ENCODE data around the gene CA12.

Gene CA12

DNA sequence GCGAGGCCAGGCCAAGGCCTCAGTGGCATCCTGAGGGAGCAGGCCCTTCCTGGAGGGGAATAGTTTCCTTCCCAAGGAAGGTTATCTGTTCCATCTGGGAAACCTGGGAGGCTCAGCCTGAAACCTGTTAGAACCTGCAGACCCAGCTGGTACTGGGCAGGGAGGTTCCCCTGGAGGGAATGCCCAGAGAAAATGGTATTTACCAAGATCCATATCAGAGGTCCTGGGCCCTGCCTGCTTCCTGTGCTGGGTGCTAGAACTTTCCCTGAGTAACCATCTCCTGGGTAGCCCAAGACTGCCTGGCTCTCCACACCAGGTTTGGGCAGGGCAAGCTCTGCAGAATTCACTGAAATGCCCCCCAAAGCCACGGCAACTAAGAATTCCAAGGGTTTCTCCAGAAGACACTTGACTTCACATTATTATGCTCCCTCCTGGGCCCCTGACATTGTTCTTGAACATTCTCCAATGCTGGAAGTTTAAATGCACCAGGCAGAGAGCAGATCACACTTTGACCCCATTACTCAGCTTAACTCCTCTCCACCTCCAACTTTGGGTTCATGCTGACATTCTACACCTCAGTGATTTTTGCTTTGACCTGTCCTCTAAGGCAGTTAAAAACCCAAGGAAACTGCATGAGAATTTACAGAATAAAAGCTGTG, 2.0 kb downstream of the CA12 start:
- DNase-seq (ENCODE audit: insufficient read length, low spot score) = no peak
- no peak for FAIRE-seq

DNA sequence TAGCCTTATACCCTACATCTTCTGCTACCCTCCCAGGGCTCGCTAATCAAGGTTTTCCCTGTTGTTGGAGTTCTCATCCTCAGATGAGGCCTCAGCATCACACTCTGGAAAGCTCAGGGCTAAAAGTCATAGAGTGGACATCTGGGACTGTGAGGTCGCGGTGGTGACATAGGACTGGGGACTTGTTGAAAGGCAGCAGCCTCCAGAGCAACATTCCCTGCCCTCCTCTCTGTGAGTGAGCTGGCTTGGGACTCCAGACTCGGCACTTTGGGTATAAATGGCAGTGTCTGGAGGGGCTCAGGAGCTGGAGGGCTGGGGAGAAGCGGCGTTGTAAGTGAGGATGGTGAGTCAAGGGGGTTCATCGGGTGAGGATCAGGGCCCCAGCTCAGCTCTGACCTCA, 2.7 kb downstream of the CA12 start:
- FAIRE-seq (no peak), DNase-seq (ENCODE audit: insufficient read length, low spot score) (no peak)

DNA sequence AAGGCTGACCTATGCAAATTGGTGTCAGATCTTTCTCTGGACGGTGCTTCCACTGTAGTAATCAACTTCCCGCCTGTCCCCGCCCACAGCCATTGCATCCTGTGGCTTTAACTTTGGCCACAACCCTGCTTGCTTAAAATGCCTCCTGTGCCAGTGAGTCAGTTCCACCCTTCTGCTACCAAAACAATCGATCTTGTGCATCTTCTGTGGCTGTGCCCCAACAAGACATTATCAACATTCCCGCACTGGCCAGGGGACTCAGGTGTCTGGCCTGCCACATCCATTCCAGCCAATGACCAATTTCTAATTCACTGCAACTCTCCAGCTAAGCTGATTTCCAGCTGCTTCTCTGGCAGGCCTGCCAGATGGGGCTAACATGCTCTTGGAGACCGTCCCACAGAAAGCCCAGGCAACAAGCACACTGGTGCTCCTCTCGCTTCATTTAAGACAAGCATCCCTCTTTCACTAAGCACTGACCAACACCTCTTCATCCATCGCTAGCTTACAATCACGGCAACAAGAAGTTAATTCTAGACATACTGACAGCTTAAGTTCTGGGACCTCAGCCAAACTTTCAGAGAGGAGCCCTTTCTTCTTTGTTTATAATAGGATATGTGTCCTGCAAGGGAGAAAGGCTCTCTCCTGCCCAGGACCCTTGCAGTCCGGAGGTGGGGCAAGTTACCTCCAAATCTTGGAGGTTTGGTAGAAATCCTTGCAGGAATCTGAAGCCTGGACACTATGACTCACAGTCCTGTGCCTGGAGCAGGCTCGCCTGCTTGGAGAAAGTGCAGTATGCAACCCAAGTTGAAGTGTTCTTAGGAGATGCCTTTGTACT, 6.7 kb downstream of the CA12 start:
- no peak for FAIRE-seq
- no peak for DNase-seq (ENCODE audit: insufficient read length, low spot score)

DNA sequence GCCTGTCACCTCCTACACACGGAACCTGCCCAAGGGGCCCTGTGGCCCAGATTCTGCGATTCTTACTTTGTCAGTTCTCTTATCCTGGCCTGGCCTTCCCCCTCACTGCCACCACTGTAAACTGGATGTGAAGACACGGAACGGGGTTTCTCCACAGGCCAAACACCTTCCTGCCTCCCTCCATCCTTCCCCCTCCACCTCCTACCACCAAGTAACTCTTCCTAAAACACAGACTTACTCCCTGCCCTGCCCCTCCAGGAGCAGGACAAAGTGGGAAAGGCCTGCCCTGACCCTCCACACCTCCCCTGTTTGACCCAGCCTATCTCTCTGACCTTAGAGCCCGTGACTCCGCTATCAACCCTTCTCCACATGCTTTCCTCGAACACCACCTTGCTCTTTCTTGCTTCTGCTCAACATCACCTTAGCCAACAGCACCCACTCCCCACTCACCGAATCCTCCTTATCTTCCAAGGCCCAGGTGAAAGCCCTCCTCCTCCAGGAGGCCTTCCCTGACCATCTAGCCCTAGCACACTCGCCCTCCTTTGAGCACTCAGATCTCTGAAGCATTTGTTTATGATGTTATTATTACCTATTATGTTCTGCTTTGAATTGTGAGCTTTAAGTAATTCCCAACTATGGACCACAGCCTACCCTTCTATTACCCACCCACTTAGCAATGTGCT, 7.6 kb downstream of the CA12 start:
- DNase-seq (ENCODE audit: insufficient read length, low spot score) (no peak), FAIRE-seq (no peak)

DNA sequence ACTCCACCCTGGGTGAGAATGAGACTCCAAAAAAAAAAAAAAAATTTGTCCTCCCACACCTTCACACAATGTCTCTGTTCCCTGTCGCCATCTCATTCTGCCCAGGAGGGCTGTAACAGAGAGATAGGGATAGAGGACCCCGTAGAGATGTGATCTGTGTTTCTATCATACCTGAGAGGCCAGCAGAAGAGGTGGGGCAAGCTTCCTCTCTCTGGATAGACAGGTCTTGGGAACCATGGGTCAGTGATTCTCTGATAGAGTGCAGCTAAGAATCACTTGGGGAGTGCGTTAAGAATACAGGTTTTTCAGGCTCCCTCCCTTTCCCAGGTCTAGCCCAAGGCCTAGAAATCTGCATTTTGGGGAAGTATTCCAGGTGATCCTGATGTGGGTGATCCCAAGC, 8.3 kb downstream of the CA12 start:
- FAIRE-seq = no peak
- DNase-seq (ENCODE audit: insufficient read length, low spot score) = no peak

DNA sequence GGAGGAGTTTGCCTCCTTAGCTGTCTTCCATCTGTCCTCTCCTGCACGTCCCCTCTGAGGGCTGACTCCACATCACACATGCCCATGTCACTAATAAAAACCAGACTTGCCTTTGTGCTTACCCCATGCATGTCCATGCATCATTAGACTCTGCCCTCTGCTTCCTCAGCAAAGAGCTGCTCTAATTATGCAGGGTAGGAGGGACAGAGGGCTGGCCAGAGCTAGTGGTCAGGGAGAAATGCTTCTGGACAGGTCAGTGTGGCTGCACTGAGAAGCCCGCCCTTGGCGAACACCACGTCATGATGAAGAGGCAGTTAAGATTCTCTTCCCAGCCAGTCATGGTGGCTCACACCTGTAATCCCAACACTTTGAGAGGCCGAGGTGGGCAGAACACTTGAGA, 8.9 kb downstream of the CA12 start:
- no peak for FAIRE-seq

DNA sequence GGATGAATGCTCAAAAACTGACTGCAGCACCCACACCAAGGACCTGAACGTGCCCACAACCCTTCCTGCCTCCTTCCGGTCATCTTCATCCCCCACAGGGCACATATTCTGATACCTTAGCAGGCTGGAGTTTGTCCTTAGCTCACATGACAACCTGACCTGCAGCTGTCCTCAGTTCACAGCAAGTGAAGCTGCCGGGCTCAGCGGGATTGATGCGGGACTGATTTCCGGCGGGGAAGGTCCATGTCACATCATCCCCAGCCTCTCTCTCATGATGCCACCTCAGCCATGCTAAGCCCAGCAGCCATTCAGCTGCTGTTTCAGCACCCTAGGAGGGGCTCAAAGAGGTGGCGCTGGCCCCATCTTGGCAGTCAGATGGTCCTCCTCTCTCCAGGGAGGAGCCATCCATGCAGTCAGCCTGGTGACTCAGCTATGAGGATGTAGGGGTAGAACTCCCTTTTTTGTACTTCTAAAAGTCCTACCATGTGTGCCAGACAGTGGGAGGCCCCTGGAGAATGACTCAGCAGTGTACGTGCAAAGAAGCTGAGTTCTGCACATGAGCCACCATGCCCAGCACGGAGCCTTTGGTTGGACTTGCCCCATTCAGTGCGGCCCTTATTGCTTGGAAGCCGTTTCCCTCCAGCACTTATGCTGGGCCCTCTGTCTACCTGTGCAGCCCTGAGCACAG, 9.5 kb downstream of the CA12 start:
- FAIRE-seq (no peak), DNase-seq (ENCODE audit: insufficient read length, low spot score) (no peak)

More for the DNA sequence above, 8.9 kb downstream of the CA12 start:
- no peak for DNase-seq (ENCODE audit: insufficient read length, low spot score)

DNA sequence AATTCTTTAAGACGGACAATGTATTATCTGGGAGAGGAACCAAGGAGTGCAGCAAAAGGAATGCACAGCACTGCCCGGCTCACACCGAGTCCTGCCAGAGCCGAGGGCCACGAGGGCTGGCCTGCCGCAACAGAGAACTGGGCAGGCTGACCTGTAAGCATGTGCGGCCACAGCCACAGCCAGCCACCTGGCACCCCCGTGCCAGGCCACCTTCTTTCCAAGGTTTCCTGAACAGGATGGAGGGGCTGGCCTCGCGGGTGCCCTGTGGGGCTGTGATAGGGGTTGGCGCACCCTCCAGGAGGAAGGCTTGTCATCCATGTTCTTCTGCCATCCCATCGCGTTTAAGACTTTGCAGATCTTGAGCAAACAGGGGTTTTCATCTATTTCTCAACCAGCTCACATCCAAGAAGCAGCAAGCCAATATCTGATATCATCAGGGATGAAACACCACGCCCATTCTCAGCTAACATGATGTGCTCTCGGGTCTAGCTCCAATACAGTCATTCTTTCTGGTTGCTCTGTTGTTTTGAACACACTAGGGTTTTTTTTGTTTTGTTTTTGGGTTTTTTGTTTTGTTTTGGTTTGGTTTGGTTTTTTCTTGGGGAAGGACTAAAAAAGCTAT, 10.2 kb downstream of the CA12 start:
- DNase-seq (ENCODE audit: insufficient read length, low spot score) (no peak), FAIRE-seq (no peak)

DNA sequence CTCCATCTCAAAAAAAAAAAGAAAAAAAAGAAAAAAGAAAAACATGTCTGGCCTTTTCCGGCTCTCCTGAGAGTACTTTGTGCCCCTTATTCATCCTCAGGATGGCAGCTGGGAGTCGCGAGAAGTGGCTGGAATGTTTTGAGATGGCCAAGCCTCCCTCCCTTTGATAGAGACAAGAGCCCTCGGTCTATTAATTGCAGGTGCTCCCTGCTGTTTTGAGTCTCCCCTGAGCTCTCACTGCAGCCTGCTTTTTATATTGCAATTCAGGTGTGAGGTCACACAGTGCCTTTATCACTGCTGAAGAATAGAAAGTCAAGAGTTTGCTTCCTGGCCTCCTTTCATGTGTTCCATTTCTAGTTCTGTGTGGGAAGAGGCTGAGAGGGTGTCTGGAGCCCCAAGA, 10.9 kb downstream of the CA12 start:
- DNase-seq (ENCODE audit: insufficient read length, low spot score) (no peak), FAIRE-seq (no peak)

DNA sequence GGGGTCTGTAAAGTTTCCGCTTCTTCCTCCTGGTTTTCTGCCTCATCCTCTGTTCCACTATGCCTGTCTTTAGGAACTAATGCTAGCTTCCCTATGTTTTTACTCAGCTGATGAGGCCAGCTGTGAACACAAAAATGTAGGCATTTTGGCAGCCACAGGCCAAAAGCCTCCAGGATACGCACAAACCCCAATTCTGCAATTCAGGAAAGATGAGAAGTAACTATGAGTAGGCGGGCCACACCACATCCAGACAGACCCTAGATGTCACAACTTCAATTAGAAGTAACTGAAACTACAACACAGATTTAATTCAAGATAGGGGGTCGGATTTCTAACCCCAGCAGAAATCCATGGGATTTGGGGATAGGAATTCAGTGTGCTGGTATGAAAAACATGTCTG, 11.9 kb downstream of the CA12 start:
- FAIRE-seq = no peak
- no peak for DNase-seq (ENCODE audit: insufficient read length, low spot score)

DNA sequence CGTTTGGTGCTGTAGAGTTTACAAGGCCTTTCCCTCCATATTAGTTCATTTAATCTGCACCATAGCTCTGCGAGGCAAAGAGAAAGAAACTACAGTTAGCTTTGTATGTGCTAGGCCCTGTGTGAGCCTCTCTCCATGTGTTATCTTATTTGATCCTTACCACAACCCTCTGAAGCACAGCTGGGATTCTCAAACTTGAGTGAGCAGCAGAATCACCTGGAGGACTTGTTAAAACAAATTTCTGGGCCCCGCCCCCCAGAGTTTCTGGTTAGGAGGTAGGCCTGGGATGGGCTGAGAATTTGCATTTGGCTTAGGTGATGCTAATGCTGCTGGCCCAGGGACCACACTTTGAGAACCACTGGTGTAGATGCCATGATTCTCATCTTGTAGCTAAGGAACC, 12.3 kb downstream of the CA12 start:
- DNase-seq (ENCODE audit: insufficient read length, low spot score) (no peak), FAIRE-seq (no peak)

DNA sequence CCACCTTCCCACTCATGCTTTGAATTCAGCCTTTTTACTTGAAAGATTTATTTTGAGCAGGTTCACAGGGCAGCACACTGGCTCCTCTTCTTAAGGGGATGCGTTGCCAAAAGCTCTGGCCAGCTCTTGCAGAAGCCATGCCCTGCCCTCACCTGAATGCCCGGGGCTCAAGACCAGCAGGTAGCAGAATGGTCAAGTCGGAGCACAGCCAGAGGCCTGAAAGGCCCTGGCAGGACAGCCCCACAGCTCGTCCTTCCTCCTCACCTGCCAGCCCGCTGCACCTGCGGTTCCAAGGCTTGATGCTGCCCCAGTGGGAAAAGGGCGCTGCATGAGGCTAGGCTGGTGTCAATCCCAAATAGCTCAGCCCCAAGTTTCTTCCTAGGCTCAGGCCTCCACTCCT, 13.1 kb downstream of the CA12 start:
- FAIRE-seq (no peak), DNase-seq (ENCODE audit: insufficient read length, low spot score) (no peak)

DNA sequence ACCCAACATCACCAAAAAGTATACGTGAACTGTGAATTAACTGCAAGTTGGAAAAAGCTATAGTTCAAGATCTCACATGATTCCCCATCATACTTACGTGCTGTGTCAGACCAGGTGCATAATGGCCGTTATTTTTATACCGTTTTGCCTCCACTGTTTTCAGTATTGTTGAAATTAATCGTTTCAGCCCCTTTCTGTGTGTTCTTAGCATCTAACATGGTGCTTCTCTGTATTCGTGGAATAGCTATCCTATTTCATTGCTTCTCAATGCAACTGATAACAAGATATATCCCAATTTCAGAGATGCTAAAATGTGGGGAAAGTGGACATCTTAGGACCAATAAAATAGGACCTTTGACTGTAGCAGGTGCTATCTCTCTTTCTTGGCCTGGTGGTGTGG, 13.7 kb downstream of the CA12 start:
- FAIRE-seq (no peak), DNase-seq (ENCODE audit: insufficient read length, low spot score) (no peak)

DNA sequence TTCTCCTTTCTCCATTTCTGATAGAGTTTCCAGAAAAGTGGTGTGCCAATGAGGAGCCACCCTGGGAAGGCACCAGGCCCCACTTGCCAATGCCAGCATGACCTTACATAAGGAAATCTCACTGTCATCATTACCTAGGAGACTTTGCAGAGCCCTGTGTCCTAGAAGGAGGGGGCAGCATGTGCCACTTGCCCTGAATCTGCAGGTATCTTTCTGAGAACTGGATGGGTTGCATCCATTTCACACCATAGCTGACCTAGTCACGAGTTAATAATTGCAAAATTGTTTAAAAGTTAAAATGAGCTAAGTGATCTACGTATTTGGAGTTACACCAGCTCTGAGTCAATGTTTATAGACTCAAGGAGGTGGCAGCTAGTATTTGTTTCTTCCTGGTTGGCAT, 14.3 kb downstream of the CA12 start:
- no peak for DNase-seq (ENCODE audit: insufficient read length, low spot score)
- FAIRE-seq = no peak

DNA sequence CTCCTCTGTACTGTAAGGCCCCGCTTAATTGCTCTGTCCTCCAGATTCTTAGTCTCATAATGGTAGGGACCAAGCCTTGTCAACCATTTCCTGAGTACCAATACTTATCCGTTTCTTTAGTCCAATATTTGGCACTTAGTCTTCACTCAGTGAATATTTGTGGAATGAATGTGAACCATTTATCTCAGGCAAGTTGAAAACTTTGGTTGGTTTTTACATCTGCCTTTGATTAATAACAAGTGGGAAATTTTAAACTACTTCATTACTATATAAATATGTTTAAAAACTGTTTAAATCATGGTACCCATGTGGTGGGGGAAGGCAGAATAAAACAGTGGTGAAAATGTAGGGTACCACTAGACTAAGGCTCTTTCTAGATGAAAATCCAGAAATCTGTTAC, 15.2 kb downstream of the CA12 start:
- FAIRE-seq (no peak), DNase-seq (ENCODE audit: insufficient read length, low spot score) (no peak)

DNA sequence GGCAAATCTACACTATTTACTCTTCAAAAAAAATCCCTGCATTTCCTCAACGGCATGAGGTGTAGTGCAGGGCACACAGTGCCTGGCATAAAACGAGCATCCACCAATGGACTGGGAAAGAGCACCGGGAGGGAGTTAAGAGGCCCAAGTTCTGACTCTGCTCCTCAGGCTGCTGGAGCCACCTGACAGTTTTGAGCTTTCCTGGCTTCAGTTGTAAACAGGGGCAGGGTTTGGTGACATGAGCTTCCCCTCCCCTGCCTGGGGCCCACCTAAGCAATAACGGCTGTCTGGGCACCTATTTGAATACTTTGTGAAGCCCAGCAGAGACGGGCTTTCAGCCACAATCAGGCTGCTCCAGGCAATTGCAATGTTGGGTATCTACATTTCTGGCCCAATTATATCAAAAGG, 16.4 kb downstream of the CA12 start:
- no peak for DNase-seq (ENCODE audit: insufficient read length, low spot score)
- no peak for FAIRE-seq

DNA sequence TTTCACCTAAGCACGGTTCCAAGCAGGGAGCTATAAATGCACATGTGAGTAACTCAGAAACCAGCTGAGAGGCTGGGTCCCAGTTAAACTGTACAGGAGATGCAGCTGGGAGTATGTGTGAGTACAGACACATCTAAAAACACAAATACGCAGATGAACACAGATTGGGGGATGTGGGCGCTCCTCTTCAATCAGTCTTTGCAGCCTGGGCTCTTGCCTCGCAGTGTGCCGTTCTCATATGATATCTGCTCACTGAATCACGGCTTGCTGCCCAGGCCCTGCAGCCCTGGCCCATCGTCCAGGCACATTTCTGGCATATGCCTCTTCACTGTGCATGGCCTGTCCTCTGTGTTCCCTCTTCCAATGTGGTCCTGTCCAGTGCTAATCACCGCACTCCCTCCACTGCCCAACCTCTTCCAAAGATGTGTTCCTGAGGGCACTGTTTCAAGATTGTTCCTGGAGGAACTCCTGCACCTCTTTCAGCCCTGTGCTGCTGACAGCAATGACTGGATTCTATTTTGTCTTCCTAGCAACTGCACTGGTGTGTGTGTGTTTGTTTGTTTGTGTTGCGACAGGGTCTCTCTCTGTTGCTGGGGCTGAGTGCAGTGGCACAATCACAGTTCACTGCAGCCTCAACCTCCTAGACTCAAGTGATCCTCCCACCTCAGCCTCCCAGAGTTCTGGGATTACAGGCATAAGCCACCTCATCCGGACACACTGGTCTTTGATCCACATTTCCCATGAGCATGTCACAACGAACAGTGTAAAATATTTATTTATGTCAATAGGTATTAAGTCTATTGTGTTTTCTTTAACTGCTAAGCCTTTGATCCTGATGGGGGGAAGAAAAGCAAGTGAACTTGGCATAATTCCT, 17.0 kb downstream of the CA12 start:
- DNase-seq (ENCODE audit: insufficient read length, low spot score) (no peak), FAIRE-seq (no peak)

DNA sequence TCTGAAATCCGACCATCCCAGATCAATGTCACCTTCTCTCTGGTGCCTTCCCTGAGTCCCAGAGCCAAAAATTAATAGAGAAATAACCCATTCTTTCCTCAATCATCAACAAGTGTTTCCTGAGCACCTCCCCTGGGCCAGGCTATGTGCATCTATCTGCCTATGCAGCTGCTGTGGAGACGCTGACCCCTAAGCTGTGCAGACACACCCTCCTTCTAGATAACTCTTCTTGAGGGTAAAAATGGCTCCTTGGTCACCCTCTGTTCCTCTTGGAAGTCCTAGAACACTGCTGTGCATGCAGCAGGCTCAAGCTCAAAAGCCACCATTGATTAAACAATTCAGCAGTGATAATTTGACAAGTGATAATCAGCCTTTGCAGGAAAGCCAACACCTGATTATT, 18.4 kb downstream of the CA12 start:
- no peak for DNase-seq (ENCODE audit: insufficient read length, low spot score)
- no peak for FAIRE-seq

DNA sequence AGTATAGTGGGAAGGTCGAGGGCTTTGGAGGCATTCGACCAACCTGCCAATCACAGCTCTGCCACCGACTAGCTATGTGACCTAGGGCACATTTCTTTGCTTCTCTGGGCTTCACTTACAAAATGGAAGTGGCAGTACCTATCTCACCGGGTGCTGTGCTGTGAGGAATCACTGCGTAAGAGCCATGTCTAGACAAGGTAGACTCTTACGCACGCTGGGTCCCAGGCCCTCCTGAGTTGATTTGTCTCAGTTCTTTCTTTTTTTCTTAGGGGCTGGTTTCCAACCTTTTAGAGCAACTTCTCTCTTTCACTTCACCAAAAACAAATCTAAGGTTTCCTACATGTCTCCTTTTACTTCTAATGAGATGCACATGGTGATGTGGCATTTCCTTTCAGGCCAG, 18.8 kb downstream of the CA12 start:
- FAIRE-seq = no peak
- no peak for DNase-seq (ENCODE audit: insufficient read length, low spot score)

DNA sequence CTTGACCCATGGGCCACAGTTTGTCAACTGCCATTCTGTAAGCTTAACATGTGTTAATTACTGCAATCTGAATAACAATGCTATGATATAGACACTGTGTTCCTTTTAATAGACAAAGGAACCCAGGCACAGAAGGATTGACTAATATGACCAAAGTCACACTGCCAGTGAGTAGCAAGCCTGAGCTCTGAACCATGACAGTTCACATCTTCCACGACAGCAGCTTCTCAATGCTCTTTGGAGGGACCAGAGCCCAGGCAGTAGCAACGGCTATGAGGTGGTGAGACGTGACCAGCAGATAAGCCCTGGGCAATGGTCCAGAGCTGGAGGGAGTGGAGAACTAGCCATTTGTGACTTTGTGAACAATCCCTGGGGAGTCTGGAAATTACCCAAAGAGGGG, 19.4 kb downstream of the CA12 start:
- FAIRE-seq (no peak), DNase-seq (ENCODE audit: insufficient read length, low spot score) (no peak)

Measured in GM19239 (cell line).